ENCODE results near the gene CAPNS1. TPM values are rescaled to one million over a fixed set of nuclear protein-coding genes. Genes with fewer than 3 reads are reported as not detected.

Gene CAPNS1
- total and polyA plus RNA-seq, 9 of the 15 experiments (the other 6 are each of a cell fraction or from before 2014, with no cell fraction given), result 77.9 to 576 (median 258) TPM

DNA sequence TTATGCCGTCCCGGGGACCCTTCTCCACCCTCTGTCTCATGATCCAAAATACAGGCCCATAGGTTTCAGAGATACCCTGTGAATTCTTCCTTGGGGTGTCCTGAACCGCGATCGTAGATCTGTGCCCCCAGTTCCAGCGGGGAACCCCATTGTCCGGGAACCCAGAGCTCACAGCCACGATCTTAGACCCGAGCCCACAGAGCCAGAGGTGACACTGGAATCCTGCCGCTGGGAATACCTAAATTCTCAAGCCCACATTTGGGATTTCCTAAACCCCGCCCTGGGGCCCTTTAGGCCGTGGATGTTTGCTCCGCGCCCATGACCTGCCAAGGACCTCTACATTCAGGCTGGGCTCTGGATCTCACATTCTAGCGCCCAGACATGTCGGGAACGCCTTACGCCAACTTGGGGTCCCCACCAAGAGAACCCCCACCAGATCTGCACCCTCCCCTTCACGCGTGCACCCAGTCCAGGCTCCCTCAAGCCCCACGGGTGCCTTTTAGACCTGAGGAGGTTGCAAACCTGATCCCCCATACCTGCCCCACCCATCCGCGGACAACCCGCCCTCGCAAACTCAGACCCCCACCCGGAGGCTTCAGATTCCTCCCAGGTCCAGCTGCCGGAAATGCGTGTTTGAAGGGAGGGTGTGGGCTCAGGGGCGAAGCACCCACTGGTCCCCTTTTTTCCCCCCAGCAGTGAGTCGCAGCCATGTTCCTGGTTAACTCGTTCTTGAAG, 605 bp downstream of the CAPNS1 start (continued):
- TF ChIP-seq, protein P1, sequence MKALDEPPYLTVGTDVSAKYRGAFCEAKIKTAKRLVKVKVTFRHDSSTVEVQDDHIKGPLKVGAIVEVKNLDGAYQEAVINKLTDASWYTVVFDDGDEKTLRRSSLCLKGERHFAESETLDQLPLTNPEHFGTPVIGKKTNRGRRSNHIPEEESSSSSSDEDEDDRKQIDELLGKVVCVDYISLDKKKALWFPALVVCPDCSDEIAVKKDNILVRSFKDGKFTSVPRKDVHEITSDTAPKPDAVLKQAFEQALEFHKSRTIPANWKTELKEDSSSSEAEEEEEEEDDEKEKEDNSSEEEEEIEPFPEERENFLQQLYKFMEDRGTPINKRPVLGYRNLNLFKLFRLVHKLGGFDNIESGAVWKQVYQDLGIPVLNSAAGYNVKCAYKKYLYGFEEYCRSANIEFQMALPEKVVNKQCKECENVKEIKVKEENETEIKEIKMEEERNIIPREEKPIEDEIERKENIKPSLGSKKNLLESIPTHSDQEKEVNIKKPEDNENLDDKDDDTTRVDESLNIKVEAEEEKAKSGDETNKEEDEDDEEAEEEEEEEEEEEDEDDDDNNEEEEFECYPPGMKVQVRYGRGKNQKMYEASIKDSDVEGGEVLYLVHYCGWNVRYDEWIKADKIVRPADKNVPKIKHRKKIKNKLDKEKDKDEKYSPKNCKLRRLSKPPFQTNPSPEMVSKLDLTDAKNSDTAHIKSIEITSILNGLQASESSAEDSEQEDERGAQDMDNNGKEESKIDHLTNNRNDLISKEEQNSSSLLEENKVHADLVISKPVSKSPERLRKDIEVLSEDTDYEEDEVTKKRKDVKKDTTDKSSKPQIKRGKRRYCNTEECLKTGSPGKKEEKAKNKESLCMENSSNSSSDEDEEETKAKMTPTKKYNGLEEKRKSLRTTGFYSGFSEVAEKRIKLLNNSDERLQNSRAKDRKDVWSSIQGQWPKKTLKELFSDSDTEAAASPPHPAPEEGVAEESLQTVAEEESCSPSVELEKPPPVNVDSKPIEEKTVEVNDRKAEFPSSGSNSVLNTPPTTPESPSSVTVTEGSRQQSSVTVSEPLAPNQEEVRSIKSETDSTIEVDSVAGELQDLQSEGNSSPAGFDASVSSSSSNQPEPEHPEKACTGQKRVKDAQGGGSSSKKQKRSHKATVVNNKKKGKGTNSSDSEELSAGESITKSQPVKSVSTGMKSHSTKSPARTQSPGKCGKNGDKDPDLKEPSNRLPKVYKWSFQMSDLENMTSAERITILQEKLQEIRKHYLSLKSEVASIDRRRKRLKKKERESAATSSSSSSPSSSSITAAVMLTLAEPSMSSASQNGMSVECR (CRISPR knock-in tag; IDR thresholded peaks at IDR 0.05), result peak; percentile 32; the same call in 1 of the 2 replicates
- TF ChIP-seq, protein P2, sequence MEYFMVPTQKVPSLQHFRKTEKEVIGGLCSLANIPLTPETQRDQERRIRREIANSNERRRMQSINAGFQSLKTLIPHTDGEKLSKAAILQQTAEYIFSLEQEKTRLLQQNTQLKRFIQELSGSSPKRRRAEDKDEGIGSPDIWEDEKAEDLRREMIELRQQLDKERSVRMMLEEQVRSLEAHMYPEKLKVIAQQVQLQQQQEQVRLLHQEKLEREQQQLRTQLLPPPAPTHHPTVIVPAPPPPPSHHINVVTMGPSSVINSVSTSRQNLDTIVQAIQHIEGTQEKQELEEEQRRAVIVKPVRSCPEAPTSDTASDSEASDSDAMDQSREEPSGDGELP (CRISPR knock-in tag; IDR thresholded peaks at IDR 0.05; ENCODE audit: borderline replicate concordance), result peak; percentile 95
- TF ChIP-seq MXI1 (IDR thresholded peaks at IDR 0.05; ENCODE audit: low read depth, low read length), result 0 out of 2 replicates have a peak, but pooled peaks have one; percentile 12
- TF ChIP-seq, protein P3, sequence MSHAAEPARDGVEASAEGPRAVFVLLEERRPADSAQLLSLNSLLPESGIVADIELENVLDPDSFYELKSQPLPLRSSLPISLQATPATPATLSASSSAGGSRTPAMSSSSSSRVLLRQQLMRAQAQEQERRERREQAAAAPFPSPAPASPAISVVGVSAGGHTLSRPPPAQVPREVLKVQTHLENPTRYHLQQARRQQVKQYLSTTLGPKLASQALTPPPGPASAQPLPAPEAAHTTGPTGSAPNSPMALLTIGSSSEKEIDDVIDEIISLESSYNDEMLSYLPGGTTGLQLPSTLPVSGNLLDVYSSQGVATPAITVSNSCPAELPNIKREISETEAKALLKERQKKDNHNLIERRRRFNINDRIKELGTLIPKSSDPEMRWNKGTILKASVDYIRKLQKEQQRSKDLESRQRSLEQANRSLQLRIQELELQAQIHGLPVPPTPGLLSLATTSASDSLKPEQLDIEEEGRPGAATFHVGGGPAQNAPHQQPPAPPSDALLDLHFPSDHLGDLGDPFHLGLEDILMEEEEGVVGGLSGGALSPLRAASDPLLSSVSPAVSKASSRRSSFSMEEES (CRISPR knock-in tag; IDR thresholded peaks at IDR 0.05), result no peak
- no peak for TF ChIP-seq MCM7 (IDR thresholded peaks at IDR 0.05)
- TF ChIP-seq, protein P4, sequence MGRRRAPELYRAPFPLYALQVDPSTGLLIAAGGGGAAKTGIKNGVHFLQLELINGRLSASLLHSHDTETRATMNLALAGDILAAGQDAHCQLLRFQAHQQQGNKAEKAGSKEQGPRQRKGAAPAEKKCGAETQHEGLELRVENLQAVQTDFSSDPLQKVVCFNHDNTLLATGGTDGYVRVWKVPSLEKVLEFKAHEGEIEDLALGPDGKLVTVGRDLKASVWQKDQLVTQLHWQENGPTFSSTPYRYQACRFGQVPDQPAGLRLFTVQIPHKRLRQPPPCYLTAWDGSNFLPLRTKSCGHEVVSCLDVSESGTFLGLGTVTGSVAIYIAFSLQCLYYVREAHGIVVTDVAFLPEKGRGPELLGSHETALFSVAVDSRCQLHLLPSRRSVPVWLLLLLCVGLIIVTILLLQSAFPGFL (CRISPR knock-in tag; IDR thresholded peaks at IDR 0.05), result no peak
- TF ChIP-seq ZBTB17 (CRISPR knock-in tag; IDR thresholded peaks at IDR 0.05), result no peak; the same call in 1 of the 2 replicates
- no peak for TF ChIP-seq KAT8 (IDR thresholded peaks at IDR 0.05; ENCODE audit: low read depth)
- no peak for TF ChIP-seq MCM2 (IDR thresholded peaks at IDR 0.05; ENCODE audit: low read depth)
- 0 out of 2 replicates have a peak, but pooled peaks have one; percentile 9 for TF ChIP-seq SMARCA4 (IDR thresholded peaks at IDR 0.05)
- no peak; the same call in 1 of the 2 replicates for TF ChIP-seq MYC (IDR thresholded peaks at IDR 0.05; ENCODE audit: low read depth, low read length)
- TF ChIP-seq MYC (CRISPR knock-in tag; IDR thresholded peaks at IDR 0.05; ENCODE audit: borderline replicate concordance, low read depth), result no peak
- TF ChIP-seq BCOR (IDR thresholded peaks at IDR 0.05), result no peak
- TF ChIP-seq CREM (IDR thresholded peaks at IDR 0.05; ENCODE audit: low read depth), result peak; percentile 79
- TF ChIP-seq, protein P5, sequence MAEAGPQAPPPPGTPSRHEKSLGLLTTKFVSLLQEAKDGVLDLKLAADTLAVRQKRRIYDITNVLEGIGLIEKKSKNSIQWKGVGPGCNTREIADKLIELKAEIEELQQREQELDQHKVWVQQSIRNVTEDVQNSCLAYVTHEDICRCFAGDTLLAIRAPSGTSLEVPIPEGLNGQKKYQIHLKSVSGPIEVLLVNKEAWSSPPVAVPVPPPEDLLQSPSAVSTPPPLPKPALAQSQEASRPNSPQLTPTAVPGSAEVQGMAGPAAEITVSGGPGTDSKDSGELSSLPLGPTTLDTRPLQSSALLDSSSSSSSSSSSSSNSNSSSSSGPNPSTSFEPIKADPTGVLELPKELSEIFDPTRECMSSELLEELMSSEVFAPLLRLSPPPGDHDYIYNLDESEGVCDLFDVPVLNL (CRISPR knock-in tag; IDR thresholded peaks at IDR 0.05; ENCODE audit: low read depth), result no peak
- peak; percentile 78 for TF ChIP-seq ZBTB7A (IDR thresholded peaks at IDR 0.05; ENCODE audit: borderline replicate concordance, control insufficient read depth, low read depth, low read length)
- TF ChIP-seq KDM2B (CRISPR knock-in tag; IDR thresholded peaks at IDR 0.05), result no peak
- no peak for TF ChIP-seq ZNF644 (tag; IDR thresholded peaks at IDR 0.05; ENCODE audit: low read depth)
- no peak for TF ChIP-seq EP300 (IDR thresholded peaks at IDR 0.05; ENCODE audit: low read length)

All from K562 (cell line).